H1 (cell line): Measurements from ENCODE around the gene TBX15. TPM values are rescaled to one million over a fixed set of nuclear protein-coding genes. Genes with fewer than 3 reads are reported as not detected.
A peak's percentile ranks its signal among the peaks of the same experiment; 100 is the strongest.

Experiments used
- CTCF ChIA-PET: fragments of 300-600 bp; sonication (Branson Sonifier 250); formaldehyde crosslinking; loops from one replicate; lab custom pipeline; 2021; ENCODE audit not compliant: partially characterized antibody; lab: Charles Lee
- POLR2A ChIA-PET: fragments of 300-600 bp; sonication (Branson Sonifier 250); formaldehyde crosslinking; loops from one replicate; lab custom pipeline; 2021; ENCODE audit warnings: inconsistent platforms; ENCODE audit not compliant: partially characterized antibody; lab: Charles Lee
- DNase-seq, 2 experiments: peaks; one replicate each; pipeline versions ENCODE4 v3.0.0 to v3.0.0-alpha.2; 2010 to 2022; ENCODE audit warnings: low spot score in 2 of 2, low read depth in 1 of 2, mixed read lengths in 1 of 2
- FAIRE-seq: peaks from 2 replicates; lab custom pipeline; 2011; peaks lifted over from hg19 to GRCh38; lab: Jason Lieb, UNC
- H2AFZ ChIP-seq: 2 replicates; pipeline ENCODE4 v1.8.1; 2012; ENCODE audit warnings: low read length, inconsistent platforms
- H2AK5ac ChIP-seq: 2 replicates; pipeline ENCODE4 v1.6.1; 2013; ENCODE audit warnings: low read depth, low read length
- H2BK120ac ChIP-seq: replicated peaks from 2 replicates; pipeline ENCODE3; 2013; ENCODE audit warnings: low read depth, low read length, inconsistent platforms
- H2BK12ac ChIP-seq: 2 replicates; pipeline ENCODE4 v1.6.1; 2013; ENCODE audit warnings: low read depth, low read length
- H2BK15ac ChIP-seq: 2 replicates; pipeline ENCODE4 v1.6.1; 2013; ENCODE audit warnings: low read length
- H2BK20ac ChIP-seq: 2 replicates; pipeline ENCODE4 v1.6.1; 2013; ENCODE audit warnings: low read length
- H2BK5ac ChIP-seq: 2 replicates; pipeline ENCODE4 v1.6.1; 2013; ENCODE audit warnings: low read depth, low read length
- H3K14ac ChIP-seq: 2 replicates; pipeline ENCODE4 v1.6.1; 2013; ENCODE audit warnings: inconsistent platforms; ENCODE audit not compliant: insufficient read length
- H3K18ac ChIP-seq: 2 replicates; pipeline ENCODE4 v1.6.1; 2013; ENCODE audit warnings: low read length; ENCODE audit errors: extremely low read depth
- H3K23ac ChIP-seq: 2 replicates; pipeline ENCODE4 v1.6.1; 2013; ENCODE audit warnings: inconsistent platforms; ENCODE audit not compliant: insufficient read length
- H3K23me2 ChIP-seq: 2 replicates; pipeline ENCODE4 v1.6.1; 2013; ENCODE audit warnings: low read depth, low read length
- H3K27ac ChIP-seq: 2 replicates; pipeline ENCODE4 v1.6.1; 2011; ENCODE audit warnings: low read depth, low read length, inconsistent platforms
- H3K27me3 ChIP-seq, 4 experiments: replicated peaks in 1 of 4; 1 replicate in 1 of 4; 2 replicates in 3 of 4; pipeline versions ENCODE4 v1.6.1 to v1.8.1; 2011 to 2013; ENCODE audit warnings: low read length in 3 of 4, mild to moderate bottlenecking in 3 of 4, inconsistent platforms in 2 of 4, mixed read lengths in 2 of 4, moderate library complexity in 1 of 4; ENCODE audit not compliant: control insufficient read depth in 3 of 4, insufficient read depth in 3 of 4; ENCODE audit errors: extremely low read depth in 1 of 4
- H3K36me3 ChIP-seq, 4 experiments: 2 replicates each; pipeline versions ENCODE4 v1.6.1 to v1.8.1; 2011 to 2013; ENCODE audit warnings: mild to moderate bottlenecking in 4 of 4, low read length in 3 of 4, moderate library complexity in 2 of 4, control low read depth in 1 of 4, inconsistent platforms in 1 of 4; ENCODE audit not compliant: insufficient read depth in 4 of 4, control insufficient read depth in 2 of 4
- H3K4ac ChIP-seq: replicated peaks from 2 replicates; pipeline ENCODE3; 2013; ENCODE audit warnings: low read length, low read depth, mixed read lengths, inconsistent platforms; ENCODE audit not compliant: insufficient read length
- H3K4me1 ChIP-seq, 4 experiments: replicated peaks in 1 of 4; 1 replicate in 1 of 4; 2 replicates in 3 of 4; pipeline versions ENCODE4 v1.6.1 to v1.8.1; 2011 to 2013; ENCODE audit warnings: low read length in 3 of 4, inconsistent platforms in 2 of 4, mixed read lengths in 1 of 4; ENCODE audit not compliant: insufficient read depth in 4 of 4, control insufficient read depth in 3 of 4
- H3K4me2 ChIP-seq, 2 experiments: 2 replicates each; pipeline versions ENCODE4 v1.6.1 to v1.8.1; 2011 to 2013; ENCODE audit warnings: low read depth in 2 of 2, low read length in 2 of 2, control low read depth in 1 of 2, inconsistent platforms in 1 of 2, mild to moderate bottlenecking in 1 of 2; ENCODE audit not compliant: insufficient read depth in 1 of 2
- H3K4me3 ChIP-seq, 4 experiments: fragments of 200-600, 300-600 bp in 1 of 4; sonication (generic), shearing (Covaris generic), sonication (Bioruptor Twin) in 1 of 4; 2 replicates each; pipeline versions ENCODE4 v1.5.1 to v1.8.1; 2011 to 2016; ENCODE audit warnings: low read length in 4 of 4, low read depth in 3 of 4, control low read depth in 2 of 4, inconsistent platforms in 2 of 4, mild to moderate bottlenecking in 2 of 4, mixed read lengths in 1 of 4, moderate library complexity in 1 of 4; ENCODE audit not compliant: insufficient read depth in 2 of 4; ENCODE audit errors: extremely low read depth in 1 of 4
- H3K56ac ChIP-seq: replicated peaks from 2 replicates; pipeline ENCODE3; 2013; ENCODE audit warnings: low read depth, mild to moderate bottlenecking, mixed read lengths, low read length, inconsistent platforms; ENCODE audit not compliant: insufficient read length
- H3K79me1 ChIP-seq: 2 replicates; pipeline ENCODE4 v1.6.1; 2013; ENCODE audit warnings: low read depth, low read length, control low read depth
- H3K79me2 ChIP-seq, 2 experiments: 2 replicates each; pipeline versions ENCODE4 v1.6.1 to v1.8.1; 2012 to 2013; ENCODE audit warnings: low read length in 2 of 2, mild to moderate bottlenecking in 2 of 2, inconsistent platforms in 1 of 2; ENCODE audit not compliant: insufficient read depth in 2 of 2, control insufficient read depth in 1 of 2
- H3K9ac ChIP-seq, 4 experiments: replicated peaks in 1 of 4; 1 replicate in 1 of 4; 2 replicates in 3 of 4; pipeline versions ENCODE4 v1.6.1 to v1.8.1; 2011 to 2013; ENCODE audit warnings: low read depth in 3 of 4, low read length in 3 of 4, control low read depth in 2 of 4, mild to moderate bottlenecking in 2 of 4, moderate library complexity in 2 of 4, inconsistent platforms in 1 of 4; ENCODE audit errors: extremely low read depth in 1 of 4
- H3K9me3 ChIP-seq, 2 experiments: 2 replicates each; pipeline versions ENCODE4 v1.6.1 to v1.8.1; 2012 to 2013; ENCODE audit warnings: mild to moderate bottlenecking in 2 of 2, moderate library complexity in 2 of 2, control low read depth in 1 of 2, inconsistent platforms in 1 of 2, low read depth in 1 of 2, low read length in 1 of 2, mixed read lengths in 1 of 2; ENCODE audit not compliant: insufficient read depth in 2 of 2
- H4K20me1 ChIP-seq, 2 experiments: replicated peaks in 1 of 2; 2 replicates each; pipeline versions ENCODE3 to v1.8.1; 2011 to 2013; ENCODE audit warnings: inconsistent platforms in 2 of 2, low read length in 2 of 2, mild to moderate bottlenecking in 1 of 2; ENCODE audit not compliant: insufficient read depth in 2 of 2, control insufficient read depth in 1 of 2
- H4K5ac ChIP-seq: 2 replicates; pipeline ENCODE4 v1.6.1; 2013; ENCODE audit warnings: low read length, low read depth, mixed read lengths, inconsistent platforms; ENCODE audit not compliant: insufficient read length
- H4K8ac ChIP-seq: 2 replicates; pipeline ENCODE4 v1.8.0; 2013; ENCODE audit warnings: mild to moderate bottlenecking, moderate library complexity, low read length, inconsistent platforms; ENCODE audit not compliant: insufficient read depth; ENCODE audit errors: extremely low read depth
- H4K91ac ChIP-seq: replicated peaks from 2 replicates; pipeline ENCODE3; 2013; ENCODE audit warnings: low read length, mixed read lengths, inconsistent platforms; ENCODE audit not compliant: insufficient read length
- BACH1 ChIP-seq: IDR thresholded peaks from 2 replicates; pipeline ENCODE4 v1.6.1; 2012; ENCODE audit warnings: low read length, improper control_type of control experiment
- CREB1 ChIP-seq: IDR thresholded peaks from 2 replicates; pipeline ENCODE4 v1.6.1; 2012; ENCODE audit warnings: inconsistent platforms
- CTCF ChIP-seq, 3 experiments: IDR thresholded peaks; 1 replicate in 2 of 3; 2 replicates in 1 of 3; pipeline versions ENCODE4 v1.5.1 to v1.6.1; 2011; ENCODE audit warnings: low read length in 3 of 3, mild to moderate bottlenecking in 3 of 3, inconsistent platforms in 2 of 3, low read depth in 1 of 3, moderate library complexity in 1 of 3; ENCODE audit not compliant: insufficient read depth in 1 of 3; ENCODE audit errors: control extremely low read depth in 1 of 3
- EZH2 ChIP-seq: fragments of 200-600 bp; sonication (generic); IDR thresholded peaks from 2 replicates; pipeline ENCODE4 v1.7.1; 2012; ENCODE audit warnings: low read depth, mild to moderate bottlenecking, moderate library complexity, low read length, inconsistent platforms; ENCODE audit not compliant: severe bottlenecking
- FOSL1 ChIP-seq: IDR thresholded peaks from 2 replicates; pipeline ENCODE4 v1.6.1; 2011; ENCODE audit warnings: mild to moderate bottlenecking, low read depth, low read length, moderate library complexity; ENCODE audit not compliant: insufficient read depth
- MAX ChIP-seq: IDR thresholded peaks from 2 replicates; pipeline ENCODE4 v1.6.1; 2012; ENCODE audit warnings: inconsistent platforms
- PHF8 ChIP-seq: fragments of 200-600 bp; sonication (generic); conservative IDR thresholded peaks from 2 replicates; pipeline ENCODE4 v1.7.1; 2012; ENCODE audit warnings: low read depth, mild to moderate bottlenecking, inconsistent platforms, low read length, moderate library complexity
- RXRA ChIP-seq: IDR thresholded peaks from 2 replicates; pipeline ENCODE4 v1.6.1; 2011; ENCODE audit warnings: low read depth, mild to moderate bottlenecking, low read length, moderate library complexity; ENCODE audit not compliant: insufficient read depth
- WGBS, 2 experiments: shearing (Covaris generic) in 1 of 2; methylation state at CpG; one replicate each; pipeline versions ENCODE4 v1.1.6 to v1.1.7; 2013 to 2015; ENCODE audit warnings: low lambda C conversion rate in 2 of 2, mixed read lengths in 2 of 2, inconsistent platforms in 1 of 2, low coverage in 1 of 2, missing lambda C conversion rate in 1 of 2; ENCODE audit not compliant: insufficient replicate concordance in 2 of 2, insufficient coverage in 1 of 2, insufficient read length in 1 of 2; ENCODE audit errors: extremely low coverage in 1 of 2, missing lambda C conversion rate in 1 of 2; 5-methylcytosine and 5-hydroxymethylcytosine counted together
- polyA plus RNA-seq, 7 experiments: library from polyadenylated mRNA; depleted of rRNA in 3 of 7; stranded (reverse) in 5 of 7; unstranded in 2 of 7; fragments of >200 nt in 5 of 7; fragments of 200-250 nt in 2 of 7; gene quantifications; 1 replicate in 5 of 7; 2 replicates in 1 of 7; 4 replicates in 1 of 7; pipeline versions ENCODE4 v1.2.1 to v1.2.3, GENCODE V29; 2011 to 2013; ENCODE audit warnings: missing spikeins in 2 of 7, mixed read lengths in 2 of 7
- total RNA-seq: library from RNA; stranded (reverse); fragmentation: NEBNext Ultra II Directional; extraction: Animal tissue kit (Norgen Biotek cat#: 25700); gene quantifications from 2 replicates; pipeline ENCODE4 v1.2.1, GENCODE V29; 2021

Gene TBX15
- total and polyA plus RNA-seq, 2 of the 8 experiments (the other 6 are each of a cell fraction or from before 2014, with no cell fraction given) = 0.14 to 0.24 TPM

- H3K27me3 ChIP-seq = peaks cover 91 to 100% (median 100%) of the 10 kb centered on the region in 4 experiments
- H2BK20ac ChIP-seq = peak overlapping the region; percentile 1; the same call in 1 of the 2 replicates
- no peaks in the 10 kb centered on the region for H3K79me1 ChIP-seq
- H3K4me1 ChIP-seq = peaks cover 13 to 43% (median 20%) of the 10 kb centered on the region in 4 experiments
- no peak overlapping the region; the same call in 1 of the 2 replicates for H4K8ac ChIP-seq
- no peak overlapping the region for H3K23ac ChIP-seq
- H2BK15ac ChIP-seq = no peak overlapping the region
- H3K9ac ChIP-seq = no peak overlapping the region
- no peak overlapping the region for H4K5ac ChIP-seq
- no peak overlapping the region; the same call in 1 of the 2 replicates for H2AFZ ChIP-seq
- ChIA-PET CTCF (interaction anchor here (0.5 to 3.4 kb wide), 8 partner anchors 9 to 770 kb away, joined by 3 to 35 read pairs (median 6); no protein-coding TSS in a partner anchor), POLR2A (interaction anchor here (0.9 to 1.5 kb wide), 5 partner anchors 9 to 148 kb away, joined by 3 to 4 read pairs (median 3); partner anchors contain the start of gene WARS2)
- H2BK12ac ChIP-seq = 0 out of 2 replicates have a peak overlapping the region, but pooled peaks have one; percentile 28
- no peaks in the 10 kb centered on the region for H3K79me2 ChIP-seq
- no peak overlapping the region for H3K27ac ChIP-seq
- H3K4me3 ChIP-seq = peak overlapping the region in 3 of 4 experiments; percentile 5 to 51 (median 7); a peak in 3 of 8 replicates
- no peak overlapping the region for H4K91ac ChIP-seq
- no peak overlapping the region for H2BK120ac ChIP-seq
- 6% methylated on average over 53 of the region's 53 CpGs; no CpG with 5 or more reads in 1 of the 2 experiments for WGBS, 2 experiments
- H3K36me3 ChIP-seq = no peaks in the 10 kb centered on the region
- H2BK5ac ChIP-seq = no peak overlapping the region; the same call in 1 of the 2 replicates
- H3K9me3 ChIP-seq = no peaks in the 10 kb centered on the region
- H2AK5ac ChIP-seq = no peak overlapping the region
- H4K20me1 ChIP-seq = peaks cover 4 to 12% of the 10 kb centered on the region in 2 experiments
- no peak overlapping the region for H3K14ac ChIP-seq
- H3K18ac ChIP-seq = no peak overlapping the region
- no peak overlapping the region for H3K4ac ChIP-seq
- DNase-seq (peak in 1 of 2 experiments; percentile 71), FAIRE-seq (no peak)
- no peak overlapping the region for H3K56ac ChIP-seq
- H3K23me2 ChIP-seq = no peaks in the 10 kb centered on the region; the same call in 1 of the 2 replicates
- H3K4me2 ChIP-seq = peak overlapping the region; percentile 62 to 67
- TF ChIP-seq MAX = peak; percentile 92
- TF ChIP-seq PHF8 = no peak
- no peak for TF ChIP-seq BACH1
- no peak for TF ChIP-seq FOSL1
- peak; percentile 99 for TF ChIP-seq EZH2
- TF ChIP-seq CTCF (IDR thresholded peaks at IDR 0.05; ENCODE audit: control extremely low read depth in 1 of 3, insufficient read depth in 1 of 3, low read depth in 1 of 3, low read length in 3 of 3) = no peak
- no peak for TF ChIP-seq RXRA
- TF ChIP-seq CREB1 = no peak
Observed at GRCh38 chr1:118992868-118993699, 4.9 kb upstream of the TBX15 start.
